PC-9 (cell line): ENCODE measurements around the gene BCAS3.

Experiments
- CTCF ChIP-seq: fragments of 200-600 bp; sonication (generic); conservative IDR thresholded peaks from 2 replicates; pipeline ENCODE4 v1.6.1; 2017; ENCODE audit warnings: mixed run types, antibody characterized with exemption, mild to moderate bottlenecking, moderate library complexity
- EZH2 ChIP-seq: fragments of 200-600 bp; sonication (generic); IDR thresholded peaks from 2 replicates; pipeline ENCODE4 v1.8.0; 2017; ENCODE audit warnings: antibody characterized with exemption, low read depth

- TF ChIP-seq CTCF (no peak), EZH2 (no peak)
These were observed 614.0 kb downstream of the BCAS3 start for GRCh38 chr17:61291451-61292285.
